OCI-LY7 (cell line): ENCODE results near the gene UBE2J1.

ENCODE experiments used
- EZH2phosphoT487 ChIP-seq: fragments of 200-600 bp; sonication (generic); IDR thresholded peaks from 2 replicates; pipeline ENCODE4 v1.6.1; 2018; ENCODE audit warnings: low read depth, borderline replicate concordance, mild to moderate bottlenecking, mixed run types, antibody characterized with exemption, low read length, moderate library complexity, mixed read lengths
- TF ChIP-seq, protein P1 (sequence below): fragments of 200-600 bp; sonication (generic); conservative IDR thresholded peaks from 2 replicates; pipeline ENCODE4 v1.5.1; 2014; ENCODE audit warnings: mild to moderate bottlenecking, antibody characterized with exemption, low read length, moderate library complexity, mixed read lengths

DNA sequence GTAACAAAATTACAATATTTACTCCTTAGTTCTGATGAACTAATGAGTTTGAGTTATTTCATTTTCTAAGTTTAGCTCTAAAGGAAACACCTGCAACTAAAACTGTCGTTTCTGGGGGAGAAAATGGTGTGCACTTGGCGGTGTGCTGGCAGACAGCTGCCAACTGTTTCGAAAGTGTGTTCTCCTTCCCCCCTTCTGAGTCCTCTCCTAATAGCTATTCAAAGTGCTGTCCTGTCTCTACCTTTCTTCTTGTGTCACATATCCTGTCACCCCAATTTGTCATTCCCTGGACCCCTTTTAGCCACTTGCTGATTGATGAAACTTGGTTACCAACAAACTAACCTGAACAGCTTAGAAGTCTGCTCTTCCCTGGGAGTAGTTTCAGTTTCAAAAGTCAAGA, 4.9 kb upstream of the UBE2J1 start:
- TF ChIP-seq, protein P1, sequence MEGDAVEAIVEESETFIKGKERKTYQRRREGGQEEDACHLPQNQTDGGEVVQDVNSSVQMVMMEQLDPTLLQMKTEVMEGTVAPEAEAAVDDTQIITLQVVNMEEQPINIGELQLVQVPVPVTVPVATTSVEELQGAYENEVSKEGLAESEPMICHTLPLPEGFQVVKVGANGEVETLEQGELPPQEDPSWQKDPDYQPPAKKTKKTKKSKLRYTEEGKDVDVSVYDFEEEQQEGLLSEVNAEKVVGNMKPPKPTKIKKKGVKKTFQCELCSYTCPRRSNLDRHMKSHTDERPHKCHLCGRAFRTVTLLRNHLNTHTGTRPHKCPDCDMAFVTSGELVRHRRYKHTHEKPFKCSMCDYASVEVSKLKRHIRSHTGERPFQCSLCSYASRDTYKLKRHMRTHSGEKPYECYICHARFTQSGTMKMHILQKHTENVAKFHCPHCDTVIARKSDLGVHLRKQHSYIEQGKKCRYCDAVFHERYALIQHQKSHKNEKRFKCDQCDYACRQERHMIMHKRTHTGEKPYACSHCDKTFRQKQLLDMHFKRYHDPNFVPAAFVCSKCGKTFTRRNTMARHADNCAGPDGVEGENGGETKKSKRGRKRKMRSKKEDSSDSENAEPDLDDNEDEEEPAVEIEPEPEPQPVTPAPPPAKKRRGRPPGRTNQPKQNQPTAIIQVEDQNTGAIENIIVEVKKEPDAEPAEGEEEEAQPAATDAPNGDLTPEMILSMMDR, result no peak
- no peak for TF ChIP-seq EZH2phosphoT487
